HG02973 (cell line): ENCODE data around the gene TFF2.

Experiments used
- ATAC-seq: cut with Tn5 transposase; IDR thresholded peaks from one replicate; pipeline ENCODE4 v1.9.1; 2021; ENCODE audit warnings: moderate library complexity; ENCODE audit not compliant: unreplicated experiment

The TFF2 gene

DNA sequence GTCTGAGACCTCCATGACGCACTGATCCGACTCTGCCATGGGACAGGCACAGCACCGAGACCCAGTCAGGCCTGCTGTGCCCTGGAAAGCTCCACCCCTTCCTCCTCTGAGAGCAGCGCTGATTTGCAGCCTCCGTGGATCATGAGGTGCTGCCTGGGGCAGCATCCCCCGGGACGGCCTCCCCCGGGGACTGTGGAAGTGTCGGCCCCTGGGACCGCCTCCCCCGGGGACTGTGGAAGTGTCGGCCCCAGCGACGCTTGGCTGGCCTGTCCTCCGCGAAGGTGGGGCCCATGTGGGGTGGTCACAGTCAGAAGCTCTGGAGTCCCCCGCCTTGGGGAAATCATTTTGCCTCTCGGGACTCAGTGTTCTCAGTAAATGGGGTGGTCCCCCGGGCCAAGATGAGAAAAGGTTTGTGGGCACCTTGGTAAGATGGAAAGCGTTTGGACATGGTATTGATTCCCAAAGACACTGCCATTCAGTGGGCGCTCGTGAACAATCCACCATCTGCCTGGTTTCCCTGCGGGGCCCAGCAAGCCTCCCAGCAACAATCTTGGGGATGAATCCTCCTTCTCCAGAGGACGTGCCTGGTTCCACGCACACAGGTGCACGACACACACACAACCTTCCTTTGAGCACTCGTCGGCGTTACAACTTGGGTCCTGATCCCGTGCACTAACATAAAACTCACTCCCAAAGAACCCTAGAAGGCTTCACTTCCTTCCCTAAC lies 3.0 kb downstream of the TFF2 start:
- ATAC-seq: no peak

DNA sequence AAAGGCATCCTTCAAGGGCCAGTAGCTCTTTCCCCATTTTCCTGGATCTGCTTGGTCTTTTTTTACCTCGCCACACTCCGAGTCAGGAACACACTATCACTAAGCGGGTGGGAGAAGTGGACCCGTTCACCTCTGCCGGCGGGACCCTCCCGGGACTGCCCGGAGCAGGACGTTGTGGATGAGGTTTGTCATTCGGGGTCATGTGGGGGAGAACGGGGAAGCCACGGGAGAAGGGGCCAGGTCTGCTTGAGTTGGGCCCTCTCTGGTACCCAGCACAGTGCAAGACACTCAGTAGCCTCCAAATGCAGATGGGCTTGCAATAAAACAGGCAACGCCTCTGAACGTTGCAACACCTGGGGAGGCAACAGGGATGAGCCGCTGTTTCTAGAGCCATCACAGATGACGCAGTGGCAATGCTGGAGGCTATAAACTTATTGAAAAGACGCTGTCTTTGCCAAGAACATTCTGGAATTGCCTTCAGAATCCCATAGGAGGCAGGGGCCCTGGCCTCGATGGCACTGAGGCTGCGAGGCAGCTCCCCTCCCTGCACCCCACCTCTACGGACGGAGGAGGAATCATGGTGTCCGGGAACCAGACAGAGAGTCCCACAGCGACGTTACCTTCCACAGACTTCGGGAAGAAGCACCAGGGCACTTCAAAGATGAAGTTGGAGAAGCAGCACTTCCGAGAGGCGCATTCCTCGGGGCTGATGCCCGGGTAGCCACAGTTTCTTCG lies 3.8 kb downstream of the TFF2 start:
- no peak for ATAC-seq

DNA sequence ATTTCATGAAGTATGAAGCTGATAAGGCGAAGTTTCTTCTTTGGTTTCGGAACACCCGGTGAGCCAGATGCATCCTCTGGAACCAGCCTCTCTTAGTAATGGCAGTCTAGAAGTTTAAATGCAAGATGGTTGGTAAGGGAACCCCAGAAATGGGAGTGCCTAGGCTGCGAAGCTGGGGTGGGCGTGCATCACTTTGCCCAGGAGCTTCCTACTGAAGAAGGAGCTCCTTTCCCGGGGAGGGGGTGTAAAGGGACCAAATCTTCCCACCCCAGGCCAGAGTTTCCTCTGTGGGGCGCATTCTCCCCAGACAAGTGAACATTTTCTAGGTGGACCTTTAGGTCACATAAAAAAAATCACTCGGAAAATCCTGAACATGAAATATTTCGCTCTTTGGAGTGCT lies 4.4 kb downstream of the TFF2 start:
- no peak for ATAC-seq

DNA sequence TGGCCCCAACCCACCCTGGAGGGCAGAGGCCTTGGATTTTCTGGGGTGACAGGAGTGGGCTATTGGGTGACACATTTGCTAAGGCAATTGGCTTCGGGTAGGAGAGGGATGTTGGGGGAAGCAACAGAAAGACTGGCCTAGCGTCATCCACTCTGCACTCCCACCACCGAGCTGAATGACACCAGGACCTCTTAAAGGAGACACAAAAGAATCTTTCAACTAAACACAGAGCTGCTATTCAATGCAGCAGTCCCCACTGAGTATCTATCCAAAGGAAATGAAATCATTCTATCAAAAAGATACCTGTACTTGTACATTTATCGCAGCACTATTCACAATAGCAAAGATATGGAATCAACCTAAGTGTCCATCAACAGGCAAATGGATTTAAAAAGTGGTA lies 6.2 kb downstream of the TFF2 start:
- no peak for ATAC-seq

DNA sequence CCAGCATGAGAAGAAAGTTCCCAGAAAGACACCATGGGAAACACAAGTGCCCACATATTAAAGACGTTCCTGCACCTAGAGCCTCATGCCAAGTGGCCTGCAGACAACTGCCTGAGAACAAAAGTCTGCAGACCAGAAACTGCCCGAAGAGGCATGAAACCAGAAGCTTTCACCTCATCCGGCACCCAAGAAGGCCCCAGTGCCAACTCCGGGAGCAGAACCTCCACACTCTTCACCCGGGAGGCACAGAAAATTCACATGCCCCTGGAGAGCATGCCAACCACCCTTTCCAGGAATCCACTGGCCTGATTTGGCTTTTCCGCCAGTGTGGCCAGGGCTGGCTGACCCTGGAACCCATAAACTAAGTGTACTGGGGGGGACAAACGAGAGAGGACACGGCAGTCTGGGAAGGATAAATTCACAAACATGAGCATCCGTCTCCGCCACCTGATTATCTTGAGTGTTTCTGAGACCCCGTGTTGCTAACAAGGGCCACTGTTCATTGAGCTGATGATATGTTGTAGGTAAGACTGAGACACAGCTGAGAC lies 6.8 kb downstream of the TFF2 start:
- no peak for ATAC-seq

DNA sequence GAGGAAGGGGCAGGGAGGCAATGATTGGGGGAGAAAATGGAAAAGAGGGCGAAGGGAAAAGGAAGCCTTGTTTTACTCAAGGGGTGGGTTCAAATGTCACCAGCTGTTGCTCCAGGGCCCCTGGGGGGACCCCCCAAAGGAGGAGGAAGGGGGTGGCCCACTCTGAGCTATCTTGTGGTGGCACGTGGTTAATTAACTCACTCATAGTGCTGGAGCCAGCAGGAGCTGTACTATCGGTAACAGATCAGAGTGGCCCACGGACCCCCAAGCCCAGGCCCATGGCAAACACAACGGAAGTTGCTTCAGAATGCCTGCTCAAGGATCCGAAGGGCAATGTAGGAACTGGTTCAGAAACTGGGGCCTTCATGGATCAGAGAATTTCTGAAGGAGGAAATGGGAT lies 7.2 kb downstream of the TFF2 start:
- ATAC-seq: no peak

DNA sequence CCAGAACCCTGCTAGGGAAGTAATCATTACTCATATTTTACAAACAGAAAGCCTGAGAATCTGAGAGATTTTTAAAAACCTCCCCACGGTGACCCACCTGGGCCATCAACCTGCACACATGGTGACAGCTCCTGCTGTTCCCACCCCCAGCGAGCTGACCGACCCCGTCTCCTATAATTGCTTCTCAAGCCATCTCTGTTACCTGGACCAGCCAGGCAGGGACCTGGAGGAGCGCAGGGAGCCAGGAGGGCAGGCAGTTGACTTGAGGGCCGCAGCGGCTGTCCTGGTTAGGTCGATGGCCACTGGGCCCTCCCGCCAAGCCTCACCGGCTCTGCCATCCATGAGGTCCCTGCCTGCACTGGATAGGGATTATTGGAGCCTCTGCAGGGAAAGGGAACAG lies 7.7 kb downstream of the TFF2 start:
- ATAC-seq: no peak

DNA sequence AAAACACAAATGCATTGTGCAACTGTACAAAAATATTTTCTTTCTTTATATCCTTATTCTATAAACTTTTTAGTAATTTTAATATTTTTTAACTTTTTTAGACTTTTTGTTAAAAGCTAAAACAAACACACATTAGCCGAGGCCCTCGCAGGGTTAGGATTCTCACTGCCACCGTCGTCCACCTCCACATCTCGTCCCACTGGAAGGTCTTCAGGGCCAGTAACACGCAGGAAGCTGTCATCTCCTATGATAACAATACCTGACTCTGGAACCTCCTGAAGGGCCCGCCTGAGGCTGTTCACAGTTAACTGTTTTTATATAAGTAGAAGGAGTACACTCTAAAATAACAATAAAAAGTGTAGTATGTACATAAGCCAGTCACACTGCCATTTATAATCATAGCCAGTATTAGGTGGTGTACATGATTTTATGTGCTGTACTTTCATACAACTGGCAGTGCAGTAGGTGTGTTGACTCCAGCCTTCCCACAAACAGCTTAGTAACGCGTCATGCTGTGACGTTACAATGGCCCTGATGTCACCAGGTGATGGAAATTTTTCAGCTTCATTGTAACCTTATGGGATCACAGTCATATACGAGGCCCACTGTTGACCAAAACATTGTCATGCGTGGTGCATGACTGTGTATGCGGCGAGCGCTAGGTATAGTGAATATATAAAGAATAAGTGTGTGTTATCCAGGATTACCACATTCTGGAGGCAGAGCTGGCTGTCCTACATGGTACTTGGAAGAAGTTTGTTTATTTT lies 8.8 kb downstream of the TFF2 start:
- ATAC-seq: no peak

DNA sequence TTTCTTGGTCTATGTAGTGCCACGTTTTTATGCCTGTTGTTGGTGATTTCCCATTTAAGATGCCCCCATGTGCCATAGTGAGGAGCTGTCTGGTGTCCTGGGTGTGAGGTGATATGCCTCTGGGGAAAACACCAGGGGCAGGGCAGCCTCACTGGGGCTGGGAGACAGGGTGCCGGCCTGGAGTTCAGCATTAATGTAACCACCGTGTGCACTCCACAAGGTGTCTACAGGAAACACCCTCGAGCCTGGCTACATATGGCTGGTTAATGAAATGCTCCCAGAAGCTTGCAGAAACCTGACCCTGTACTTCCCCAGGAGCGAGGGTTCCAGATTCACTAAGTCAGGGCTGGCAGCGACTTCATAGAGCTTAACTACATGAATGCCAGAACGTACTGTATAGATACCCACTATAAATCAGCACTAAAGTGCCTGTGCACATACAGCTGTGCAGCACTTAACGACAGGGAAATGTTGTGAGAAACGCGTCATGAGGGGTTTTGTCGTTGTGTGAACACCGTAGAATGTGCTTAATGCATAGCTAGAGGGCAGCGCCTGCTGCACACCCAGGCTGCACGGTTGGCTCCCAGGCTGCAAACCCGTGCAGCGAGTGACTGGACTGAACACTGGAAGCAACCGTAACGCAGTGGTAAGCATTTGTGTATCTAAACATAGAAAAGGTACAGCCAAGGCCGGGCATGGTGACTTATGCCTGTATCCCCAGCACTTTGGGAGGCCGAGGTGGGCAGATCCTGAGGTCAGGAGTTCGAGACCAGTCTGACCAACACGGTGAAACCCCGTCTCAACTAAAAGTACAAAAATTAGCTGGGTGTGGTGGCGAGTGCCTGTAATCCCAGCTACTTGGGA lies 10.4 kb downstream of the TFF2 start:
- no peak for ATAC-seq

DNA sequence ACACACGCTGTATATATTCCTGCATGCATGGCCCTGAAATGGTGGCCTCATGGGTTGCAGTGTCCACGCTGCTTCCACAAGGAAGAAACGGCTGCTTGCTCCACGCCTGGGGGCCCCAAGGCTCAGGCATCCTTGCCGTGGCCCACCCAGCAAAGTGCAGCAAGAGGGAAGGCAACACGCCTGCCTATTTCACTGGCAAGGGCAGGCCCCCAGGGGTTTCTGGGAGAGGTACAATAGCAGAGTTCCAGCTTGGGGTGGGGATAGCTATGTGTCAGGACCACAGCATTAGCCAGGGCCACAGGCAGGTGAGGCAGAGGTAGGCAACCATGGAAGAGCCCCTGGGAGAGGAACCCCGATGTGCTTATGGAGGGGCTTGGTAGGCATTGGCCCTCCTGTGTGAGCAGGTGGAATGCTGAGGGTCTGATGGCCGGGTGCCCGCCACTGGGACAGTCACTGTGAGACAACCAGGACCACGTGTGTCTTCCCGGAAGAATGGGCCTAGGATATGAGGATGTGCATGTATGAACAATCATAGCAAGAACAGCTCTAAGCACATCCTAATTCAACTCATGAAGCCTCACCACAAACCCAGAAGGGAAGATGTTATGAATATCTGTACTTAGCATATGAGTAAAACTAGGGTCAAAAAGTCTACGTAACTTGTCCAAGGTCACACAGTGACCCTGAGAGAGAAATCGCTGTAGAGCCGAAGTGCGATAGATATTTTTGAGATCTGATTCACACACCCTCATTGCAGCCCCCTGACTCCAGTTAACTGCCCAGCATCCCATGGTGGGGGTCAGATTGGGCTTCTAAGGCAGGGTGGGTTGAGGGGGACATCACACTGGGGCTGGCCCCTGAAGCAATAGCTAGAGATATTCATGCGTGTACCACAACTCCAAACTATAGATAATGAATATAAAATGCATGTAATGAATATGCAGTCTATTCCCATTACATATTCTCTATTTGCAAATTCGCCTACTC lies 11.8 kb downstream of the TFF2 start:
- ATAC-seq: no peak

DNA sequence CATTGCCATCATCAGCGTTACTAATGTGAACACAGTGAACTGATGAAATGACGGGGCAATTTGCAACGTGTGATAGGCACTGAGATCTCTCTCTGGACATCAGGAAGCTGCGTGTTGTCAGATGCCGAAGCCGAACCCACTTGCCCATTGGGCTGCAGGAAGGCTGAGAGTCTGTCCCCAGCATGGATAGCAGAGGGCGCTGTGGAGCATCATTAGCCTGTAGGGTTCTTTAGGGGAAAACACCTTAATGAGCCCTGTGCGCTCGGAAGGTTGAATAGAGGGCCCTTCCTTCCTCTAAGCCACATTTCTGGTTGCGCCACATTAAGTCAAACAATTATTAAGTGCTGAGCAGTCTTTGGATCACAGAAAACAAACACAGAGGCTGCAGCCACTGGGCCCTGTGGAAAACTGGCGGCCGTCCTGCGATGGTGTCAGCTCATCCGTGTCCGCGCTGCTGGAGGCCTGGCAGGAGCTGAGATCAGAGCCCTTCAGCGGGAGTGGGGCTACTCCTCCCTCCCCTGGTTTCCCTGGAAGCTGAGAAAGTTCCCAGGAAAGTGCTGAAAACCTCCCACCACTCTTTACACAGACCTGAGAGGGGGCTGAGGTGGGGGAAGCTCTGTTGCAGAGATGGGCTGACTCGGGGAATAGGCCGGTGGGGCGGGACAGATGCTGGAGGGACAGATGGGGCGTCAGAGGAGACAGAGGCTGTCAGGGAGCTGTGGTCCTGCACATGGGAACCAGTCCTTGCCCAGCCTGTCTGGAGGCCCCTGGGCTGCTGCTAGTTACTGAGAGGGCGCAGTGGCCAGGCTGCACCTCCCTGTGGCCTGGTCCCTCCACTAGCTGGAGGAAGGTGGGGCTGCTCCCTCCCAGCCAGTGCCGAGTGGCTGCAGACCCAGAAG lies 12.7 kb downstream of the TFF2 start:
- no peak for ATAC-seq

DNA sequence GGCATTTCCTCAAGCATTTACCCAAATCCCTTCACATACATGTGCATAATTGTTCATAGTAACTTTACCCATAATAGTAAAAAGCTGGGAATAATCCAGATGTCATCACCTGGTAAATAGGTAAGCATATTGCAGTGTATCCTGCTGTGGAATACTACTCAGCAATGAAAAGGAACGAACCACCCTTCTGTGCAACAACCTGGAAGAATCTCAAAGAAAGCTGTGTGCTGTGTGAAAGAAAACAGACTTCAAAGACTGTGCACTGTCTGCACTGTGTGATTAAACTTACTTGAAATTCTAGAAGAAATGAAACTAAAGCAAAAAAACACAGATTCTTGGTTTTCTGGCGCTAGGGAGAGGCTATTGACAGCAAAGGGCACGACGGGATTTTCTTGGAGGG lies 13.5 kb downstream of the TFF2 start:
- no peak for ATAC-seq

DNA sequence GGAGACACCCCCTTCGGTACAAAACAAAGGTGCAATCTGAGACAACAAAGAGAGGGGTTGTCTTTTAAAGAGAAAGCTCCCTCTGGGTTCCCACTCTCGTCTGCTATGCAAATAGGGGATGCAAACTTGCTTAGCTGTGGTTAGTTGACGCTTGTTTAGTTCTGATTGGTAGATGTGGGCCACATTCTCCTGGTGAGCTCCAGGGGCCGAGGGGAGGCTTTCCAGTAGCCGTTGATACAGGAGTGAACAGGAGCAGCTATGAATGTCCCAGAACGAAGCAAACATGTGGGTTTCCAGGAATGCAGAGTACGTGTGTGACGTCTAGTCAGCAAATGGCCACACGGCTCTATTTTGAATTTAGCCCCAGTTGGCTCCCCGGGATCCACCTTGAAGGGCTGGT lies 14.7 kb downstream of the TFF2 start:
- ATAC-seq: no peak

DNA sequence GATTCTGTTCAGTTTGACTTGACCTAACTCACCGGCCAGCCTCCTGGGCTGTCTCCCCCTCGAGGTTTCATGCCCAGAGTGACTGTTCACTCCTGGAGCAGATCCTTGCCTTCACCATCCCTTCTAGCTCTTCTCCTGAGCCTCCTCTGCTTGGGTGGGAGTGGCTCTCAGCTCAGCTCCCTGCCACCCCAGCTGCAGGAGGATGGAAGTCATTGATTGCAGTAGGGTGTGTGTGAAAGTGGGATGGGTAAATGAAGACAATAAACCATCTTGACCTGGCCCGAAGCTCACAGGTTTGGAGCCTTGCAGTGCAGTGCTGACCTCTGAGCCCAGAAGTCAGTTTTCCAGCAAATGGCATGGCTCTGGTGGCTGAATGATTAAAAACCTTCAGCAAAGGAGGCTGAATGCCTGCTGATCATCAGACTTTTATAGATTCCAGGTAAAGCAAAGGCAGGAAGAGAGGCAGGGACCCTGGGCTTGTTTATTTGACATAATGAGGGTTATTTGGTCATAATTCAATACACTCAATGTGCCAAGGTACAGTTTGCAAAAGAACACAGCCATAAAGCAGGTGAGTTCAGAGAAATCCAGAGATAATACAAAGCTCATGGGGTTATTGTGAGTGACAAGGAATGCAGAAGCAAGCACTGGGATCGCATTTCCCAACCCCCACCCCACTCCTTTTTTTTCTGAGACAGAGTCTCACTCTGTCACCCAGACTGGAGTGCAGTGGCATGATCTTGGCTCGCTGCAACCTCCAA lies 18.1 kb downstream of the TFF2 start:
- ATAC-seq: no peak

DNA sequence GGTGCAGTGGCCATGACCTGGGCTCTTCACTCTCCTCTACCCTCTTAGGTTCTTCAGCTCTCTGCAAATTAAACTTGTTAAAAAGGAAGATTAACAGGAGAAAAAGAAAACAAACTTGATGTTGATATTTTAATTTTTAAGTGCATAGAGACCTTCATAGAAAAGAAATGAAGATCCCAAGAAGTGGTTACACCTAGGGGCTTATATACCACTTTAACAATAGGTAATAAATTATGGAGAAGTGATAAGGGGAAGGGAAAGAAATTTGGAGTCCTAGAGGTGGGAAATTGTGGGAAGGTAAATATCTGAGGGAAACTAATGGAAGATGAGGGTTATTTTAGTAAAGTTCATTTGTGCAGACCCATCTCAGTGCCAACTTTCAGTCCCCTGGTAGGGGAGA lies 19.1 kb downstream of the TFF2 start:
- ATAC-seq: no peak

DNA sequence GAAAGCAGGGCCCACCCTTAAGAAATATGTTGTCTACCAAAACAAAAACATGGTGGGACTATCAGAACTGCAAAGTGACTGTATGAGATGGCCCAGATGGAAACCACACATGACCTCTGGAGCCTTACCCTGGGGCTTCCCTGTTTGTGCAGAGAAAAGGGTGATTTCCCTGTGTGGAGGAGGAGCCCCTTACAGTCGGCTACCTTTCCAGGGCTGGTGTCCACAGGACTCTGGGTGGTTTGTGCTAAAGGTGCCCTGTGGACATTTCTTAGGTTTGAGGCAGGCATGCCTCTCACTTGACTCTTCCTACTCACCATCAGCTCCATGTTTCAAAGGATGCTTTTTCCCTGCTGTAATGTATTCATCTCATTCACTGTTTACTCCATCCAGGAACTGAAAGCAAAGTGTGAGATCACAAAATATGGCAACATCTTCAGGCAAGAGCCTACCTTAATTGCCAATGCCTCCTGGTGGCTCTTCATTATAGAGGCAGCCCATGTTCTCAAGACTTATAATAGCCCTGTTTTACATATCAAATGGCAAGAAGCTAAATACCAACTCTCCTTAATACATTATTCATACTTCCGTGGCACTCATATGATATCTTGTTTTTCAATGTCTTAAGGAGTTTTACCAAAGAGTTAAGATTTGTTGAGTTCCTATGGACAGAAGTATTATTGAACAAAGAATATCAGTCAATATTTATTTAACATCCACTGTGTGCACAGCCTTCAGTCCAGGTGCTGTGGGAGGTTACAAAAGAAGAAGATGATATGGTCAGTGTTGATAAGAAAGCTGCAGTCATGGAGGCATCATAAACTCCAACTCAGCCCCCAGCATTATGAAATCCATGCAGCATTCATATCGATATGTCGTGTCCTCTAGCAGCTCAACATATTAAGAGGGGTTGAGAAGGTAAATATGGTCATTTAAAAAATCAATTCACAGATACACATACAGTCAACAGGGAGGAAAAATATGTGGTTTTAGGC lies 20.1 kb downstream of the TFF2 start:
- ATAC-seq: no peak

DNA sequence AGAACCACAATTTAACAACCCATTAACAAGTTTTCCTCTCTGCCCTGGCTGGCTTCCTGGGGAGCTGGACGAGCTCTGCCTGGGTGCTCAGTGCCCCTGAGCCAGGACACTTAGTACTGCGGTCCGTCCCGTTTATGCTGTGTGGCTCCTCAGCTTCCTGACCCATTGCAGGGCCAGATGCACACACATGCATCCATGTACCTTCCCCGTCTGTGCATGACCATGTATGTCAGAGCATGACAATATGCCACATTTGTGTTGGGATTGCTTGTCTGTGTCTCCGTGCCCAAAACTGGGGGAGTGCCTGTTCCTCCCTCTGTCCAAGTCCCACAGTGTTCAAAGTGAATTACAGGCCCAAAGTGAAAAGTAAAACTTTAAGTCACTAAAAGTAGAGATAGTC lies 25.9 kb downstream of the TFF2 start:
- no peak for ATAC-seq
